T-helper 2 cell treated with Interferon-gamma antibody and Interleukin-4, amounts not matched to agents 5 μg/mL and 100 μg/mL, for 36 hours (primary cell): ENCODE results near the gene BGN.
A peak's percentile ranks its signal among the peaks of the same experiment; 100 is the strongest.

Experiments used
- DNase-seq: peaks from one replicate; pipeline ENCODE4 v3.0.0; 2021; ENCODE audit warnings: low spot score
- H3K27ac Mint-ChIP-seq: one replicate; pipeline ENCODE4 v1.8.0; 2021; ENCODE audit warnings: mild to moderate bottlenecking, mixed read lengths
- H3K27me3 Mint-ChIP-seq: one replicate; pipeline ENCODE4 v1.8.0; 2021; ENCODE audit warnings: low read depth, mixed read lengths
- H3K36me3 Mint-ChIP-seq: one replicate; pipeline ENCODE4 v1.8.0; 2021; ENCODE audit warnings: low read depth, mixed read lengths
- H3K4me1 Mint-ChIP-seq: one replicate; pipeline ENCODE4 v1.8.0; 2021; ENCODE audit warnings: low read depth, mixed read lengths
- H3K4me3 Mint-ChIP-seq: one replicate; pipeline ENCODE4 v1.8.0; 2022; ENCODE audit warnings: mild to moderate bottlenecking, moderate library complexity, mixed read lengths
- H3K9me3 Mint-ChIP-seq: one replicate; pipeline ENCODE4 v1.8.0; 2021; ENCODE audit warnings: mixed read lengths

Gene BGN

DNA sequence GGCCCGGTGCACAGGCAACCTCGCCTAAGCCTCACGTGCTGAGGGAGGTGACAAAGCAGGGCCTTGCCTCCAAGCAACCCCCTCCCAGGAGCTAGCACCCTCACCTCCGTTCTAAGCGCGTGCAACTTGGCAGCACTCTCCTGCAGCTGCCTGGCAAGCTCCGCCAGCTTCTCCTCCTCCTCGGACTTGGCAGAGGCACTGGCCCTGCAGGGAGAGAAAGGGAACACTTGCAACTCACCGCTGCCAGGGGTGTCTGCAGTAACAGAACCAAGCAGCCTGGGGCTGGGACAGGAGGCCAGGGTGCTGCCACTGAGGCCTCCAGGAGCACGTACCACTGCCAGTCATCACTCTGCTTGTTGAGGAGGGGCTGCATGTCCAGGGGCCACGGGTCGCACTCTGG, 38.6 kb upstream of the BGN start:
- DNase-seq, result no peak
- H3K27ac Mint-ChIP-seq, result no peak overlapping the region
- peaks cover 3% of the 10 kb centered on the region for H3K36me3 Mint-ChIP-seq
- H3K4me1 Mint-ChIP-seq, result no peaks in the 10 kb centered on the region
- H3K9me3 Mint-ChIP-seq, result no peaks in the 10 kb centered on the region
- H3K4me3 Mint-ChIP-seq, result no peak overlapping the region
- no peaks in the 10 kb centered on the region for H3K27me3 Mint-ChIP-seq

DNA sequence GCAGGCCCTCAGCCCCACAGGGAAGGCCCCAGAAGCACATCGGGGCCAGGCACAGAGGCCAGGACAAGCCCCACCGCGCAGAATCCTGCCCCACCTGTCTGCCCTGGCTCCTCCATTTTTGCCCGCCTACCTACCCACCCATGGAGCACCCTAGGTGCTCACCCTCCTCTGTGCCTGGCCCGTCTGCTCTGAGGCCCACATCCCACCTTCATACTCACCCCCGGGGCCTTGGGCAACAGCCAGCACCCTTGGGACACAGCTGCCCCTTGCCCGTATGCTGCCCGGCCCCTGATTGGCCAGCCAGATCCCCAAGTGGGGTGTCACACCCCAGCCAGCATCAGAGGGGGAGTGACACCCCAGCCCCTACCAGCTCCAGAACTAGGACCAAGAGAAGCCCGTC, 38.1 kb upstream of the BGN start:
- Mint-ChIP-seq H3K4me1 (no peaks in the 10 kb centered on the region), H3K9me3 (no peaks in the 10 kb centered on the region), H3K36me3 (peaks cover 5% of the 10 kb centered on the region)

DNA sequence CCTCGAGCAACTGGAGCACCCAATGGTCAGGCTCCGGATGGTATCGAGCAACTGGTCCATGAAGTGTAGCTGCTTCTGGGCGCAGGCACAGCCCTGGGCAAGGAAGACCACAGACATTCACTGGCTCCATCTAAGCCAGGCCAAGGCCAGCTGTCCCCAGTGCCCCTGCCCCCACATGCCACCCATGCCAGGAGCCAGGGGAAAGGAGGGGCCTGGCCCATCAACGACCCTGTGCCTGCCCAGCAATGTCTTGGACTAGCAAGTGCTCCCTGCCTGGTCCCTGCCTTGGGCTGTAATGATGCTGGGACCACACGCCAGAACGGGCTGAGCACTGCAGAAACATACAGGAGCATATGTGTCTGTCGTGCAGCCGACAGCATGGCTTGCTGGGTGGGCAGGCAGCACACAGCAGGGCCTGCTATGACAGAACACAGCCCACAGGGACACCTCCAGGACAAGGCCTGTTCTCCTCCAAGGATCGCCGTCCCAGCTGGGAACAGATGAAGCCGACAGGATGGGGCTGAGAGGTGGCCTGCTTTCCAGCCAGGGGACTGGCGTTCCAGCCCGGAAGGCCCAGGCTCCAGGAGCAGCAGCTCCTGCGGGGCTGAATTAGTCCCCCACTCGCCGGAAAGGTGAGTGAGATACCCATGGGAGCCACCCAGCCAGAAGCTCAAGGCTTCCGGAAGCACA, 37.5 kb upstream of the BGN start:
- no peak overlapping the region for H3K4me3 Mint-ChIP-seq
- no peaks in the 10 kb centered on the region for H3K27me3 Mint-ChIP-seq
- no peaks in the 10 kb centered on the region for H3K4me1 Mint-ChIP-seq
- H3K9me3 Mint-ChIP-seq, result no peaks in the 10 kb centered on the region
- no peak for DNase-seq
- no peak overlapping the region for H3K27ac Mint-ChIP-seq
- peaks cover 5% of the 10 kb centered on the region for H3K36me3 Mint-ChIP-seq

More for the DNA sequence above, 38.1 kb upstream of the BGN start:
- Mint-ChIP-seq H3K27me3 (no peaks in the 10 kb centered on the region), H3K4me3 (no peak overlapping the region), H3K27ac (no peak overlapping the region)
- no peak for DNase-seq

DNA sequence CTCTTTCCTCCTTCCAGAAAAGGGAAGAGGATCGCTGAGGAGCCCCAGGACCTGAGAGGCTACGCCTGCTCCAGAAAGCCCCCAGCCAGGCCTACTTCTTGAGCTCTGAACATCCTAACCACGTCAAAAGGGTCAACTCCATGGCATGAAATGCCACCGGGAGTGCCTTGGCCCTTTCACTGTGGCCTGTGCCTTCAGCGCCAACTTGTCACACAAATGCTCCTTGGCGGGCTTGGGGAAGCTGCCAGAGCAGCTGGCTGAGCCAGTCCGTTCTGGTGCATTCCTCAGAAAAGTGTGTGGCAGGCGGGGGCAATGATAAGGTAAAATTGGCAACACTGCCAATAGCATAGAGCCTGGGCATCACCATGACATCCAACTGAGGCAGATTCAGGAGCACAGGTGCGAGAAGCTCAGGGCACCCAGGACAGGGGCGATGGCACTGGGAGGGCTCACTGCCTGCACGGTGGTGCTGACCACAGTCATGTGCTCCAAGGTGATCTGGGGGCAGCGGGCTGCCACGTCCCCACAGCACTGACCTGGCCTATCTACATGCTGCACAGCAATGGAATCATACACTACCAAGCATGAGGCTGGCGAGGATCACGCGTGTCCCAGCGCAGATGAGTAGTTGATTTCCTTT, 36.8 kb upstream of the BGN start:
- no peak overlapping the region for H3K27ac Mint-ChIP-seq
- DNase-seq, result no peak
- H3K27me3 Mint-ChIP-seq, result no peaks in the 10 kb centered on the region
- no peaks in the 10 kb centered on the region for H3K9me3 Mint-ChIP-seq
- H3K4me1 Mint-ChIP-seq, result no peaks in the 10 kb centered on the region
- H3K4me3 Mint-ChIP-seq, result no peak overlapping the region
- peaks cover 5% of the 10 kb centered on the region for H3K36me3 Mint-ChIP-seq

DNA sequence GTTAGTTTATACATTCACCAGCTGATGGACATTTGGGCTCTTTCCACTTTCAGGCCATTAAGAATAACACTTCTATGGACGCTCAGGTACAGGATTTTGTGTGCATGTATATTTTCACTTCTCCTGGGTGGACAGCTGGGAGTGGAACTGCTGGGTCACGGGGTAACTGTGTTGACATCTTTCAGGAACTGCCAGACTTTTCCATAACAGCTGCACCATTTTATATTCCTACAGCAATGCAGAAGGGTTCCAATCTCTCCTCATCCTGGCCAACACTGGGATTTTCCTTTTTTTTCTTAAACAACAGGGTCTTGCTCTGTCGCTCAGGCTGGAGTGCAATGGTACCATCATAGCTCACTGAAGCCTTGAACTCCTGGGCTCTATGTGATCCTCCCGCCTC, 36.3 kb upstream of the BGN start:
- H3K4me3 Mint-ChIP-seq, result no peak overlapping the region
- H3K27ac Mint-ChIP-seq, result no peak overlapping the region
- H3K9me3 Mint-ChIP-seq, result no peaks in the 10 kb centered on the region
- DNase-seq, result no peak
- H3K4me1 Mint-ChIP-seq, result no peaks in the 10 kb centered on the region
- H3K36me3 Mint-ChIP-seq, result peaks cover 5% of the 10 kb centered on the region
- H3K27me3 Mint-ChIP-seq, result no peaks in the 10 kb centered on the region

DNA sequence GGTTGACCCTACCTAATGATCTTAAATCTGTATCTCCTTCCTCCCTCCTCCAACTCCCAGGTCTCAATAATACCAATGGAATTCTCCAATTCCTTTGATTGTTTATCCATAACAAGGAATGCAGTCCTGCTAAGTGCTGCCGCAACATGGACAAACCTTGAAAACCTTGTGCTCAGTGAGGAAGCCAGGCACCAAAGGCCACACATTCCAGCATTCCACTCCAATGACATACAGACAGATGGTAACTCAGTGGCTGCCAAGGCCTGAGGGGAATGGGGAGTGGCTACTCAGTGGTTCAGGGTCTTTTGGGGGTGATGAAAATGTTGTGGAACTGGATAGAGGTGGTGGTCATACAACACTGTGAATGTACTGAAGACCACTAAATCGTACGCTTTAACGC, 34.8 kb upstream of the BGN start:
- Mint-ChIP-seq H3K36me3 (peaks cover 8% of the 10 kb centered on the region), H3K4me3 (no peak overlapping the region), H3K4me1 (no peaks in the 10 kb centered on the region)

DNA sequence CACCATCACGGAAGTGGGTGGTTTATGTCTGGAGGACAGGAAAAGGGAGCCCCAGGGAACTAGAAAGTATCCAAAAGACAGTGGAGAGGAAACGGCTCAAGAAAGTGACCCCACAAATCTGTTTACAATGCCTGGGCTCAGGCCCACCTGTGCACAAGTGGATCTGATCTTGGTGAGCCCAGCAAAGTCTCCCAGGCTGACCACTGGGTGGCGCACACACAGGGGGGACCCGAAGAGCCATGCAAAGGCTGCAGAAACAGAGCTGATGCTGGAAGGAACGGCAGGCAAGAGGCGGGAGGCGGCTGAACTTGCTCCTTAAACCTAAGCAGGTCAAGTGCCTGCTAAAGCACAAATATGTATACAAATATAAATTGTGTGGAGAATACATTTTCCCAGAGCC, 34.0 kb upstream of the BGN start:
- Mint-ChIP-seq H3K27me3 (no peaks in the 10 kb centered on the region), H3K9me3 (no peaks in the 10 kb centered on the region), H3K27ac (no peak overlapping the region), H3K4me1 (no peaks in the 10 kb centered on the region), H3K4me3 (no peak overlapping the region), H3K36me3 (peaks cover 8% of the 10 kb centered on the region)
- DNase-seq, result no peak

More for the DNA sequence above, 34.8 kb upstream of the BGN start:
- Mint-ChIP-seq H3K27ac (no peak overlapping the region), H3K27me3 (no peaks in the 10 kb centered on the region), H3K9me3 (no peaks in the 10 kb centered on the region)
- DNase-seq, result no peak

DNA sequence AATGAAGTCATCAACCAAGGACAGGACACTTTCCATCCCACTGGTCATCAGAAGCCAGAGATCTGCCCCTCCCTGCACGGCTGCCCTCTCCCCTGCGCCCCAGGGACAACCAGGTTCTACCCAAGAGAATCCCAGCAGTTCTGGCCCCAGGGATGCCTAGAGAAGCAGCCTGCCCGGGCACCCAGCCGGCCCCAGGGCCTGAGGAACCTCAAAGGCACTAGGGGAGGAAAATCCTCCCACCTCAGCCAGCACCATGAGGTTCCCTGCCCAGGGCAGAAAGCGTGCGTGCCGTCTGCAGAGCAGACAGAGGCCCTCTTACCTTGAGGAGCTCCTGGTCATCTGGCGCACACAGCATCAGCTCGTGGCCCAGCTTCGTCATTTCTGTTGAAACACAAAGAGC, 32.5 kb upstream of the BGN start:
- H3K27ac Mint-ChIP-seq, result no peak overlapping the region

DNA sequence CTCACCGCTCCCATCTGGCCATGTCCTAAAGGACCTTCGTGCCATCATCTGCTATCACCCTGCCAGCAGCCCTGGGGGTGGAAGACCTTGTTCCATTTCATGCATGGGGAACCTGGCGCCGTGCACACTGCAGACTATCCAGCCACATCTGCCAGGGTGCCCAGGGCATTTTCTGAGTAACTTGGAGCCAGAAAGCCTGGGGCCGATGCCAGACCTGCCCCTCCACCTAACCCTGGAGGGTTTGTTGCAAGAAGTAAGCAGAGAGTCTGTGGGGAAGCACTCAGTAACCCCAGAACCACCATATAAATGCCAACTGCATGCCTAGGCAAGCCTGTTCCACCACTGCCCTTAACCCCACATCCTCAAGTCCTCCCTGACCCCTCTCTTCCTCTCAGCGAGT, 31.7 kb upstream of the BGN start:
- Mint-ChIP-seq H3K4me1 (no peaks in the 10 kb centered on the region), H3K4me3 (no peak overlapping the region), H3K9me3 (no peaks in the 10 kb centered on the region), H3K27ac (no peak overlapping the region), H3K36me3 (peaks cover 16% of the 10 kb centered on the region), H3K27me3 (no peaks in the 10 kb centered on the region)
- no peak for DNase-seq

More for the DNA sequence above, 32.5 kb upstream of the BGN start:
- Mint-ChIP-seq H3K4me1 (no peaks in the 10 kb centered on the region), H3K36me3 (peaks cover 10% of the 10 kb centered on the region), H3K4me3 (no peak overlapping the region), H3K9me3 (no peaks in the 10 kb centered on the region), H3K27me3 (no peaks in the 10 kb centered on the region)
- no peak for DNase-seq

DNA sequence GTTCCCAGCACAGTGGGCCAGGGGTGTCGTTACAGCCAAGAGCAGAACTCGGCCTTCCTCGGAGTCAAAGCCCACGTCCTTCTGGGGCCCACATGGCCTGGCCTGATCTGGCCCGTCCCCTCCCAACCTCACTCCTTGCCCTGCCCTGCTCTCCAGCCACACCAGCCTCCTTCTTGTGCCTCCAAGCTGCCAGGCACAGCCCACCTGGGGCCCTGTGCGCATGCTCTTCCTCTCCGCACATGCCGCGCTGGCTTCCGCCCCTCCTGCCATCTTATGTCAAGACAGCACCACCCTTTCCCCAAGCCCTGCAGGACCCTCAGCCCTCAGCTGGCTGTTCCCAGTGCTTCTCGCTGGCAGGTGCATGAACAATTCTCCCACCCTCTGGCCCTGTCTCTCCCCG, 31.2 kb upstream of the BGN start:
- Mint-ChIP-seq H3K9me3 (no peaks in the 10 kb centered on the region), H3K27me3 (no peaks in the 10 kb centered on the region), H3K36me3 (peaks cover 16% of the 10 kb centered on the region), H3K4me1 (no peaks in the 10 kb centered on the region), H3K4me3 (no peak overlapping the region), H3K27ac (no peak overlapping the region)
- no peak for DNase-seq

DNA sequence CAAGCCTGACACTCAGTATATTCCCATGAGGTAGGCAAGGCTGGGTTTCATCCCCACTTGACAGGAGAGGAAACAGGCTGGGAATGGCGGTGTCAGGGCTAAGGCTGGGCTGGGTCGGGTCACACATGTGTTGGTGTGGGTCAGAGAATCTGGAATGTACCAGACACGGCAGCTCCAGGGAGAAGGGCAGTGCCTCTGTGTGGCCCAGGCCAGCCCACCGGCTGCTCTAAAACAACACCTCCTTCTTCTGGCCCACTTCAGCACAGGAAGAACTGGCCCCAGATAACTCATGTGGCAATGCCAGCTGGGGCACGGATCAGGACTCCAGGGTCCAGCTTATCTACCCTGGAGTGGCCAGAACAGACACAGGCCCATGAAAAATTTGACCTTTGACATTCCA, 30.7 kb upstream of the BGN start:
- no peaks in the 10 kb centered on the region for H3K4me1 Mint-ChIP-seq
- no peak overlapping the region for H3K4me3 Mint-ChIP-seq
- no peak for DNase-seq
- no peaks in the 10 kb centered on the region for H3K27me3 Mint-ChIP-seq
- H3K9me3 Mint-ChIP-seq, result no peaks in the 10 kb centered on the region
- no peak overlapping the region for H3K27ac Mint-ChIP-seq
- H3K36me3 Mint-ChIP-seq, result peaks cover 16% of the 10 kb centered on the region

DNA sequence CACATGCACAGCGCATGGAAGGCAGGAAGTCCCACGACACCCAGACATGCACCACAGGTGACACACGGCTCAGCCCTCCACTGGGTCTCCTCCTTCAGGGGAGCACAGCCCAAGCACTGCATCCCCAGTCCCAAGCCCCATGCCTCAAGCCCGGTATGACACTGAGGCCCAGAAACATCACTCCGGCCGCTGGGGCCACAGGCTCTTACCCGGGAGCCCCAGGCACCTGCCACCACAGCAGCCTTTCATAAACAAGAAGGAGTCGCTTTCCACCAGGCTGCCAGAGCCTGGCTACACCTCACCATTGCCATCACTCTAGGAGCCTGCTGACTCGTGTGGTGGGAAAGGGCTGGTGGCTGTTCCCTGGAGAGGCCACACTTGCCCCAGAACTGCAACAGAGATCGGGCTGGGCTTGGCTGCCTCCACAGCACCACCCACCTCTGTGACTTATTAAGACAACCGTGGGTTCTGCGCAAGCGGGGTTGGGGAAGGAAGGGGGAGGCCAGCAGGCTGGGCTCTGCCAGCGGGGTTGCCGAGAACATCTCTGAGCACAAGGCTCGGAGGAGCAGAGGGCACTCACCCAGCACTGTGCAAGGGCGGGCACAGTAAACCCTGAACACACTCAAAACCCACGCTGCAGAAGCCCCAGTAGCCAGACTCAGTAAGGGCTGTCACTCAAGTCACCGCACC, 28.9 kb upstream of the BGN start:
- peaks cover 13% of the 10 kb centered on the region for H3K36me3 Mint-ChIP-seq
- no peaks in the 10 kb centered on the region for H3K9me3 Mint-ChIP-seq
- H3K4me1 Mint-ChIP-seq, result no peaks in the 10 kb centered on the region
- H3K27me3 Mint-ChIP-seq, result no peaks in the 10 kb centered on the region
- DNase-seq, result no peak
- H3K27ac Mint-ChIP-seq, result no peak overlapping the region
- H3K4me3 Mint-ChIP-seq, result no peak overlapping the region

DNA sequence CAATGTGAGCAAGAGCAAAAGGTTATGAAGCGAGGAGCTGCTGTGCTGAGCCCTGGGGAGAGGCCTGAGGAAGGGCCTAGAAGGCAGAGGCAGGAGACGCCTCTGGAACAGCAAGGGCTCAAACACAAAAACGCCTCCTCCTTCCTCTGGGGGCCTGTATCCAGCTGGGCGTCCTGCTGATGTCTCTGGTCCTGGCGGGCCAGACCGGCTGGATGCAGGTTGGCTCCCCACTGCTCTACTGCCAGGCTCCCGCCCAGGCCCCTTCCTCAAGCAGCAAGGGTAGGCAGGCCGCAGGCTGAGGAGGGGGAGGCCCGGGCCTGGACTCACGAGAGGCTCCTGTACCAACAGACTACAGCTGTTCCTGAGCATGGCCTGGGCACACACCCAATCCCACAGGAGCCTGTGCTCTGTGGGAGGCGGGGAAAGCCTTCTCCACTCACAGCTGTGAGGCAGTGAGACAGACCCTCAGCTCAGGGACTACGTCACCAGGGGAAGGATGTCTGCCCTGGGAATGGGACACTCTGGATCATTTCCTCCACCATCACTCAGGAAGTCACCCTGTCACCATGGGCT, 26.7 kb upstream of the BGN start:
- Mint-ChIP-seq H3K4me3 (no peak overlapping the region), H3K9me3 (no peaks in the 10 kb centered on the region), H3K36me3 (peaks cover 11% of the 10 kb centered on the region), H3K27me3 (no peaks in the 10 kb centered on the region), H3K4me1 (peaks cover 2% of the 10 kb centered on the region), H3K27ac (no peak overlapping the region)
- no peak for DNase-seq

DNA sequence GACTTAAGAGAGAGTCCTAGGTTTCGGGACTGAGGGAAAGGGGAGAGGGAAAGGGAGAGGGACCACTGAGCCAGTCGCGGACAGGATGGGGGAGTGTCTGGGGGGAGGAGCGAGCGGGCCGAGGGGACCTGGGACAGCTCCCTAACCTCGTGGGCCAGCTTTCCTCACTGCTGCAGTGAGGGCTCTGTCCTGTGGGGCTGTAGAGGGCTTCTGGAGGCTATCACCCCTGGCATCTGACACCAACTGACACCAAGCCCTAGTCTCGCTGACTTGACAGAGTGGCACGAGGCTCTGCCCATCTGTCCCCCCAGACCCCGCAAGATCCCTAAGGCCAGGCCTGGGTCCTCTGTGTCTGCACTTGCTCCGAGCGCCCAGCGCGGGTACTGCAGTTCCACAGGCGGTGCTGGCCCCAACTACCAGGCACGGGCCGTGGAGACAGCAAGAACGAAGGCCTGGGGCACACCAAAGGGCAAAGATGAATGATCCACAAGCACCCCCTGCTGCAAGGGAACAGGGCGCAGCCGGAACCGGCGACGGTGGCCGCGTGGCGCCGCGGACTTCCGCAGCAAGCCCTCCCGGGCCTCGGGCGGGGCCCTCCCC, 24.9 kb upstream of the BGN start:
- peak overlapping the region; percentile 80 for H3K27ac Mint-ChIP-seq
- no peaks in the 10 kb centered on the region for H3K9me3 Mint-ChIP-seq
- no peaks in the 10 kb centered on the region for H3K27me3 Mint-ChIP-seq
- H3K4me3 Mint-ChIP-seq, result peak overlapping the region; percentile 84
- DNase-seq, result no peak
- H3K36me3 Mint-ChIP-seq, result peaks cover 7% of the 10 kb centered on the region
- peaks cover 2% of the 10 kb centered on the region for H3K4me1 Mint-ChIP-seq
